Measurements from ENCODE around the gene FXR2. TPM values are rescaled to one million over a fixed set of nuclear protein-coding genes. Genes with fewer than 3 reads are reported as not detected.

The FXR2 gene
- total and polyA plus RNA-seq, 9 of the 15 experiments (the other 6 are each of a cell fraction or from before 2014, with no cell fraction given) = 2.0 to 49.3 (median 24.5) TPM

DNA sequence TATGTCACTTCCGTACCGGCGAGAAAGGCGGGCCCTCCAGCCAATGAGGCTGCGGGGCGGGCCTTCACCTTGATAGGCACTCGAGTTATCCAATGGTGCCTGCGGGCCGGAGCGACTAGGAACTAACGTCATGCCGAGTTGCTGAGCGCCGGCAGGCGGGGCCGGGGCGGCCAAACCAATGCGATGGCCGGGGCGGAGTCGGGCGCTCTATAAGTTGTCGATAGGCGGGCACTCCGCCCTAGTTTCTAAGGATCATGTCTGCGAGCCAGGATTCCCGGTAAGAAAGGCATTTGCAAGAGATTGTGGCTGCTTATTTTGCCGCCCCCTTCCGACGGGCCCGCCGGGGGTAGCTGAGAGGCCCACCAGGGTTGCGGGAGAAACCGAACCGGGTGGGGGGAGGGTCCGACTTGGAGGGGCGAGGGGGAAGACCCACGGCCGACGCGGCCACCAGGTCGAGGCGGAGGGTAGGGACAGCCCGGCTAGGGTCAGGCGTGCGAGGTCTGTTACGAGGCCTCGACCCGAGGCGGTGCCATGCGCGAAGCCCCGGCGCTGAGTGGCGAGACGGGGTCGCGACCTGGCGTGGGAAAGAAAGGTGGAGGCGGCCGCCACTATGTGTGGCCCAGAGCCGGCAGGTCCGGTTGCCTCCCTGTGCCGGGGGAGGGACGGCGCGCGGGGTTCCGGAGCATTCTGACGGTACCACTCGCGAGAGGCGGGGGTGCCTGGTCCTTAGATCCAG, 41.9 kb downstream of the FXR2 start (continued):
- TF ChIP-seq ZBTB11 (CRISPR knock-in tag; IDR thresholded peaks at IDR 0.05) (no peak), BHLHE40 (IDR thresholded peaks at IDR 0.05; ENCODE audit: low read length) (no peak), SIN3A (IDR thresholded peaks at IDR 0.05; ENCODE audit: borderline replicate concordance in 2 of 2, control insufficient read depth in 1 of 2, low read depth in 2 of 2, low read length in 2 of 2) (peak; percentile 25 to 83; a peak in 1 of 4 replicates), ZMIZ1 (IDR thresholded peaks at IDR 0.05; ENCODE audit: low read depth in 2 of 2, low read length in 2 of 2) (peak in 1 of 2 experiments; percentile 61; a peak in 1 of 4 replicates), MBD2 (IDR thresholded peaks at IDR 0.05; ENCODE audit: borderline replicate concordance, low read depth) (peak; percentile 98)
- TF ChIP-seq, protein P1, sequence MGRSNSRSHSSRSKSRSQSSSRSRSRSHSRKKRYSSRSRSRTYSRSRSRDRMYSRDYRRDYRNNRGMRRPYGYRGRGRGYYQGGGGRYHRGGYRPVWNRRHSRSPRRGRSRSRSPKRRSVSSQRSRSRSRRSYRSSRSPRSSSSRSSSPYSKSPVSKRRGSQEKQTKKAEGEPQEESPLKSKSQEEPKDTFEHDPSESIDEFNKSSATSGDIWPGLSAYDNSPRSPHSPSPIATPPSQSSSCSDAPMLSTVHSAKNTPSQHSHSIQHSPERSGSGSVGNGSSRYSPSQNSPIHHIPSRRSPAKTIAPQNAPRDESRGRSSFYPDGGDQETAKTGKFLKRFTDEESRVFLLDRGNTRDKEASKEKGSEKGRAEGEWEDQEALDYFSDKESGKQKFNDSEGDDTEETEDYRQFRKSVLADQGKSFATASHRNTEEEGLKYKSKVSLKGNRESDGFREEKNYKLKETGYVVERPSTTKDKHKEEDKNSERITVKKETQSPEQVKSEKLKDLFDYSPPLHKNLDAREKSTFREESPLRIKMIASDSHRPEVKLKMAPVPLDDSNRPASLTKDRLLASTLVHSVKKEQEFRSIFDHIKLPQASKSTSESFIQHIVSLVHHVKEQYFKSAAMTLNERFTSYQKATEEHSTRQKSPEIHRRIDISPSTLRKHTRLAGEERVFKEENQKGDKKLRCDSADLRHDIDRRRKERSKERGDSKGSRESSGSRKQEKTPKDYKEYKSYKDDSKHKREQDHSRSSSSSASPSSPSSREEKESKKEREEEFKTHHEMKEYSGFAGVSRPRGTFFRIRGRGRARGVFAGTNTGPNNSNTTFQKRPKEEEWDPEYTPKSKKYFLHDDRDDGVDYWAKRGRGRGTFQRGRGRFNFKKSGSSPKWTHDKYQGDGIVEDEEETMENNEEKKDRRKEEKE (IDR thresholded peaks at IDR 0.05; ENCODE audit: borderline replicate concordance in 1 of 2, control insufficient read depth in 1 of 2, low read depth in 2 of 2, low read length in 1 of 2) = 0 out of 4 replicates have a peak, but pooled peaks of 1 of the 2 experiments have one; percentile 1
- TF ChIP-seq, protein P2, sequence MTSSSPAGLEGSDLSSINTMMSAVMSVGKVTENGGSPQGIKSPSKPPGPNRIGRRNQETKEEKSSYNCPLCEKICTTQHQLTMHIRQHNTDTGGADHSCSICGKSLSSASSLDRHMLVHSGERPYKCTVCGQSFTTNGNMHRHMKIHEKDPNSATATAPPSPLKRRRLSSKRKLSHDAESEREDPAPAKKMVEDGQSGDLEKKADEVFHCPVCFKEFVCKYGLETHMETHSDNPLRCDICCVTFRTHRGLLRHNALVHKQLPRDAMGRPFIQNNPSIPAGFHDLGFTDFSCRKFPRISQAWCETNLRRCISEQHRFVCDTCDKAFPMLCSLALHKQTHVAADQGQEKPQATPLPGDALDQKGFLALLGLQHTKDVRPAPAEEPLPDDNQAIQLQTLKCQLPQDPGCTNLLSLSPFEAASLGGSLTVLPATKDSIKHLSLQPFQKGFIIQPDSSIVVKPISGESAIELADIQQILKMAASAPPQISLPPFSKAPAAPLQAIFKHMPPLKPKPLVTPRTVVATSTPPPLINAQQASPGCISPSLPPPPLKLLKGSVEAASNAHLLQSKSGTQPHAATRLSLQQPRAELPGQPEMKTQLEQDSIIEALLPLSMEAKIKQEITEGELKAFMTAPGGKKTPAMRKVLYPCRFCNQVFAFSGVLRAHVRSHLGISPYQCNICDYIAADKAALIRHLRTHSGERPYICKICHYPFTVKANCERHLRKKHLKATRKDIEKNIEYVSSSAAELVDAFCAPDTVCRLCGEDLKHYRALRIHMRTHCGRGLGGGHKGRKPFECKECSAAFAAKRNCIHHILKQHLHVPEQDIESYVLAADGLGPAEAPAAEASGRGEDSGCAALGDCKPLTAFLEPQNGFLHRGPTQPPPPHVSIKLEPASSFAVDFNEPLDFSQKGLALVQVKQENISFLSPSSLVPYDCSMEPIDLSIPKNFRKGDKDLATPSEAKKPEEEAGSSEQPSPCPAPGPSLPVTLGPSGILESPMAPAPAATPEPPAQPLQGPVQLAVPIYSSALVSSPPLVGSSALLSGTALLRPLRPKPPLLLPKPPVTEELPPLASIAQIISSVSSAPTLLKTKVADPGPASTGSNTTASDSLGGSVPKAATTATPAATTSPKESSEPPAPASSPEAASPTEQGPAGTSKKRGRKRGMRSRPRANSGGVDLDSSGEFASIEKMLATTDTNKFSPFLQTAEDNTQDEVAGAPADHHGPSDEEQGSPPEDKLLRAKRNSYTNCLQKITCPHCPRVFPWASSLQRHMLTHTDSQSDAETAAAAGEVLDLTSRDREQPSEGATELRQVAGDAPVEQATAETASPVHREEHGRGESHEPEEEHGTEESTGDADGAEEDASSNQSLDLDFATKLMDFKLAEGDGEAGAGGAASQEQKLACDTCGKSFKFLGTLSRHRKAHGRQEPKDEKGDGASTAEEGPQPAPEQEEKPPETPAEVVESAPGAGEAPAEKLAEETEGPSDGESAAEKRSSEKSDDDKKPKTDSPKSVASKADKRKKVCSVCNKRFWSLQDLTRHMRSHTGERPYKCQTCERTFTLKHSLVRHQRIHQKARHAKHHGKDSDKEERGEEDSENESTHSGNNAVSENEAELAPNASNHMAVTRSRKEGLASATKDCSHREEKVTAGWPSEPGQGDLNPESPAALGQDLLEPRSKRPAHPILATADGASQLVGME (CRISPR knock-in tag; IDR thresholded peaks at IDR 0.05) = no peak

Measured in K562 (cell line).